Activated CD4-positive, alpha-beta T cell treated with anti-CD3 and anti-CD28 coated beads, Interleukin-2, amount 50 U/mL, for 4 hours (primary cell): ENCODE data around the gene TPRG1.

Experiments used
- DNase-seq, 2 experiments: peaks; one replicate each; pipeline ENCODE4 v3.0.0-alpha.2; 2020

The TPRG1 gene

GRCh38 chr3:189167027-189167766 lies 4.6 kb upstream of the TPRG1 start:
- no peak for DNase-seq

GRCh38 chr3:189168711-189169110 lies 3.1 kb upstream of the TPRG1 start:
- no peak for DNase-seq

GRCh38 chr3:189169728-189170127 lies 2.0 kb upstream of the TPRG1 start:
- no peak for DNase-seq

DNA sequence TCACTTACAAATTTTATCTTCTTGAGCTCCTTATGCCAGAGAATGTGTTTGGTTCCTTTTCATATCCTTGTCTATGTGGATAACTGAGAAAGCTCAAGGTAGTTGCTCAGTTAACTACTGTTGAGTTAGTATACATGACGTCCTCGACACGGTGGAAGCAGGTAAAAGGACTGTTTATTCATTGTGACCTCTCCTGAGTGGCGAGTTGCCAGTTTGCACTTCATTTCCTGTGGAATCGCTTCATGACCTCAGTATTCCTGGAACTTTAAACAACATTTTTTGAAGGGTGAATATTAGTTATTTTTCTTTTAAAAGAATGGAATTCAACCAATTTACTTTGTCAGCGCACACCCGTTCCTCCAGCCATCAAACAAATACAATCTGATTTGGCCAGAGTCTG lies 1.2 kb upstream of the TPRG1 start:
- no peak for DNase-seq

GRCh38 chr3:189172668-189173419 lies 1.1 kb downstream of the TPRG1 start:
- DNase-seq, result no peak

- no peak for DNase-seq
Measured at GRCh38 chr3:189184566-189184965, 12.8 kb downstream of the TPRG1 start.

DNA sequence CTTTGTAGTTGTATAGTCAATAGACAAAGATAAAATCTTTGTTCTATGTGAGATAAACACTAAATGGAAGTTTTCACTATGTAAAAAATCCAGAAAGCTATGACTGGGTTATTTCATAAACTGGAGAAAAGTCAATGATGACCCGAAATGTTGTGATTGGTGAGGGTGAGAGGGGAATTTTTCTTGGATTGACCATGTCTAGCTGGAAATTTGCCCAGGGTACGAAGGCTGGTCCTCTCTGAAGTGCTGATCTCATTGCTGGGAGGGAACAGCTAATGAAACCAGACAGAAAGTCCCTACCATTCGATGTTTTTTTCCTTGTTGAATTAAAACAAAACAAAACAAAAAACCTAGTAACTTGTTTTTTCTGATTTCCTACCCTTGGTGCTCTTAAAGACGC lies 14.3 kb downstream of the TPRG1 start:
- DNase-seq, result no peak

DNA sequence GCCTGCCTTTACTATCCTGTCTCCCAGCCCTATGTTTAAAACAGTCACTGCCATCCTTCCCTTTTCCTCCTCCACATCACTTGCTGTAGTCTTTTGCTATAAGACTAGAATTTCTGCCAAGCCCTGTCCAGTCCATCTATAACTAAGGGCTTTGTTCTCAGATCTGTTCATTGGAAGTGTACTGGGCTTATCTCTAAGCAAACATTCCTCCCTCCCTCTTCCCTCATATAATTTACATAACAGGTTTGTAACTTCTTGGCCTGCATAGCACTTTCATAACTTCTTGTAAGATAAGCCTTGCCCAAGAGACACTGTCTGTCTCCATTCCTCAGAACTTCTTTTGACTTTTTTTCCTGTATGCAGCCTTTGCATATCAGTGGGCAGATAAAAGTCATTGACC lies 16.7 kb downstream of the TPRG1 start:
- DNase-seq, result no peak

DNA sequence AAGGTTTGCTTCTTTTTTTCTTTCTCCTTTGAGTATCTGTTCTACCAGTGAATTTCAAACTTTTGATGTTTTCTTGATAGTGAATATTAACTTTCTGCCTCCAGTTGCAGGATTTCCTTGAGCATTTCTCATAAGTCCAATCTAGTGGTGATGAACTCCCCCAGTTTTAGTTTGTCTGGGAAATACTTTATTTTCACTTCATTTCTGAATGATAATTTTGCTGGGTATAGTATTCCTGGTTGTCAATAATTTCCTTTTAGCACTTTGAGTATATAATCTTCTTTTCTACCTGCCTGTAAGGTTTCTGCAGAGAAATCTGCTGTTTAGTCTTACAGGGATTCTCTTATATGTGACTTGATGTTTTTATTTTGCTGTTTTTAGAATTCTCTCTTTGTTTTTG lies 21.0 kb downstream of the TPRG1 start:
- DNase-seq, result no peak

- no peak for DNase-seq
Measured at GRCh38 chr3:189195302-189195701, 23.5 kb downstream of the TPRG1 start.

GRCh38 chr3:189202106-189202505 lies 30.3 kb downstream of the TPRG1 start:
- DNase-seq, result no peak

GRCh38 chr3:189202583-189202982 lies 30.8 kb downstream of the TPRG1 start:
- DNase-seq, result no peak

- DNase-seq, result no peak
Measured at GRCh38 chr3:189204167-189204866, 32.5 kb downstream of the TPRG1 start.

DNA sequence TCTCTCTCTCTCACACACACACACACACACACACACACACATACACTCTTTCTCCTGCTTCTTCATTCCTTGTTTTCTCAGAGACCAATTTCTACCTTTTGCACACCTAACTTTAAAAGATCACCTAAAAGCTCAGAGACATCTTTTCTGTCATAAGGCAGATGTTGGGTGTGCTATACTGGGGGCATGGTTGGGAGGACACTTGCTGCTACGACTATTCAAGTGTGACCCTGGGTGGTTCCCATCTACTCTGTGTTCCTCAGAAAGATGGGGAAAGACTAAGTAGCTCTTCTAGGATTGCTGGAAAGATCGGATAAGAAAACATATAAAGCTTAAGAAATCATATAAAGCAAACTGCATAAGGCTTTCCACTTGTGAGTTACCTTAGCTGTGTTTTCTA lies 33.2 kb downstream of the TPRG1 start:
- DNase-seq, result no peak

- DNase-seq, result no peak
Measured at GRCh38 chr3:189210251-189210770, 38.5 kb downstream of the TPRG1 start.

DNA sequence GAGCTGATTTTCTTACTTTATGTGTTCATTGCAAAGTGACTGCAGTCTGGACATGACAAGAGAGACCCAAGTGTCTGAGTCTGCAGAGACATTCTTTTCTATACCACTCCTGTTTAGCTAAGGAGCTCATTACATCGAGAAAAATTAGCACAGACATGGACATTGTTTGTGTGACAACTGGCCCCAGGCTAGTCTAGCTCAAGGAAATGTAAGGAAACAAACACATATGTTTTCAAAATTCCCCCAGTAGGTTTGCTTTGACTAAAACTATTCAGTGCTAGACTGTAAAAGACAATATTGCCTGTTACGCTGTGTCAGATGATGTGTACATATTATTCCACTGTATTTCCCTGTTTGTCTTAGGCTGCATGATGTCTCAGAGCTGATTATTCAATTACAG lies 40.9 kb downstream of the TPRG1 start:
- DNase-seq, result no peak

DNA sequence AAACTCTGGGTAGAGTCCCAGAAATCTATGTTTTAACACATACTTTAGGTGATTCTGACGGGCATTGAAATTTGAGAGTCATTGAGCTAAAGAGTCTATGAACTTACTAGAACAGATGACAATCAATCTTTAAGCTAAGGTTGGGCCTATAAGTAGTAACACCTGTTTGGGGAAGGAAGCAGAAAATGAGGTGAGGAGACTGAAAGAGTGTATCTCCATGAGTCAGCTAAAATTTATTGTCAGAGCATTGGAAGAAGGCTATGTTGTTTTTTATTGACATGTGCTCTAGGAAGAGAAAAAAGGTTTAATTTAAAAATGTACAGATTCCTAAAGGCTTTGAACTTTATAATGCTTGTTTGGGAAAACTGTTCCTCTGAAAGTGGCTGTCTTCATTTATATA lies 42.9 kb downstream of the TPRG1 start:
- DNase-seq, result no peak

DNA sequence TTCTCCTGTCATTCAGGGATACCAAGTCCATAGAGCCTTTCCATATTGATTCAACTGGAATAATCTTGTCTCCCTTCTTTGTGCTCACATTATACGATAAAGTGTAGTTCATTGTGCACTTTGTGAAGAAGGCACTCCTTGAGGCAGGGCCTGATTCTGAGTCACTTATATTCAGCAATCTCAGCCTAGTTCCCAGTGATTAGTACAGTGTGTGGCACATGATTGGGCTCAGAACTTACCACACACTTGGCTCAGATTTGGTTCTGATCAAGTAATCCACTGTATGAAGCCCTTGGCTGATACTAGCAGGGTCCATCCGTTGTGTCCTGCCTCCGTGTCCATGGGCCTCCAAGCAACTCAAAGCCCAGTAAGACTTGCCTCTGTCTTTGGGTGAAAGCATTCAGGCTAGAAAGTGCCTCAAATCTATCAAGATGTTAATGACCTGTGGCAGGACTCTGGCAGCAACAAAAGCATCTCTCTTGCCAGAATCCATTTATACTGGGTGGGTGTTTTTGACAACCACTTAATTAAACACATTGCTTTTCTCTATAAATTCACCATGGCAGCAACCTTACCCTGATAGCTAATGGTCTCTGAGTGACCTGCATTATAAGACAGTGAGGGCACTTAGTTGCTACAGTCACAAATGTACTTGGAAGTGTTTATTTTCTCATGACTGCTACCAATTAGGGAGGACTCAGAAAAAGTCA lies 51.3 kb downstream of the TPRG1 start:
- no peak for DNase-seq

DNA sequence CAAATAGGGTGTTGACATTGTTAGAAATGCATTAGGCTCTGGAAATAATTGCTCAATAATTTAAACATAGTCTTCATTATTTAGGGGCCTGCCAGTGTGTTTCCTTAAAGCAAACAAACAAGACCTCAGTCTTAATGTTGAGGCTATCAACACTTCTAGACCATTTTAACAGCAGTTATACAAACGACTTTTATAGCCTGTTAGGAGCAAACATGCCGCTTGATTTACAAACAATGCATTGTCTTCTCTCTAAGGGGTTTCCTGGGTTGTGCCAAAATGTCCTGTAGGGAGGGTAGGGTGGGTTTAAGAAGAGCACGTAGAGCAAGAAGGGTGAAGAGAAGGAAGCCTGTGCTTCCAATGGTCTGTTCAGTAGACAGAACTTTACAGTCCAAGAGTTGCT lies 53.7 kb downstream of the TPRG1 start:
- no peak for DNase-seq

GRCh38 chr3:189227249-189227648 lies 55.5 kb downstream of the TPRG1 start:
- DNase-seq, result no peak

- DNase-seq, result no peak
Measured at GRCh38 chr3:189229196-189229828, 57.5 kb downstream of the TPRG1 start.

- DNase-seq, result no peak
Measured at GRCh38 chr3:189232790-189233189, 61.0 kb downstream of the TPRG1 start.
